ENCODE measurements around the gene GCLC.

The GCLC gene

GRCh38 chr6:53458105-53458866 lies 86.6 kb downstream of the GCLC start:
- peak overlapping the region; percentile 60 for H3K4me3 Mint-ChIP-seq
- ATAC-seq (ENCODE audit: low read depth): peak; percentile 36

GRCh38 chr6:53456809-53457208 lies 88.1 kb downstream of the GCLC start:
- peaks cover 2% of the 10 kb centered on the region for H3K9me3 Mint-ChIP-seq
- no peaks in the 10 kb centered on the region for H3K27me3 Mint-ChIP-seq
- DNase-seq (ENCODE audit: low spot score in 2 of 2): no peak
- peaks cover 8% of the 10 kb centered on the region for H3K36me3 Mint-ChIP-seq
- peaks cover 26% of the 10 kb centered on the region for H3K4me1 Mint-ChIP-seq
- no peak overlapping the region for H3K4me3 Mint-ChIP-seq
- no peak for ATAC-seq (ENCODE audit: low read depth)
- H3K27ac Mint-ChIP-seq: peak overlapping the region; percentile 35

More at GRCh38 chr6:53458105-53458866, 86.6 kb downstream of the GCLC start:
- no peak for DNase-seq (ENCODE audit: low spot score in 2 of 2)
- Mint-ChIP-seq H3K36me3 (peaks cover 8% of the 10 kb centered on the region), H3K27me3 (no peaks in the 10 kb centered on the region), H3K27ac (peak overlapping the region; percentile 86), H3K9me3 (peaks cover 2% of the 10 kb centered on the region), H3K4me1 (peaks cover 37% of the 10 kb centered on the region)

- Mint-ChIP-seq H3K4me1 (peaks cover 26% of the 10 kb centered on the region), H3K36me3 (peaks cover 8% of the 10 kb centered on the region), H3K9me3 (peaks cover 5% of the 10 kb centered on the region), H3K4me3 (no peak overlapping the region), H3K27me3 (no peaks in the 10 kb centered on the region), H3K27ac (no peak overlapping the region)
- DNase-seq (ENCODE audit: low spot score in 2 of 2) (no peak), ATAC-seq (ENCODE audit: low read depth) (no peak)
These were observed 89.2 kb downstream of the GCLC start for GRCh38 chr6:53455678-53456077.

GRCh38 chr6:53451165-53451564 lies 93.7 kb downstream of the GCLC start:
- peaks cover 7% of the 10 kb centered on the region for H3K9me3 Mint-ChIP-seq
- H3K4me1 Mint-ChIP-seq: peaks cover 4% of the 10 kb centered on the region
- H3K4me3 Mint-ChIP-seq: no peak overlapping the region
- peaks cover 7% of the 10 kb centered on the region for H3K36me3 Mint-ChIP-seq
- DNase-seq (ENCODE audit: low spot score in 2 of 2) (no peak), ATAC-seq (ENCODE audit: low read depth) (no peak)
- H3K27ac Mint-ChIP-seq: no peak overlapping the region
- no peaks in the 10 kb centered on the region for H3K27me3 Mint-ChIP-seq

GRCh38 chr6:53447865-53448264 lies 97.0 kb downstream of the GCLC start:
- no peak overlapping the region for H3K4me3 Mint-ChIP-seq
- H3K4me1 Mint-ChIP-seq: peaks cover 8% of the 10 kb centered on the region
- H3K36me3 Mint-ChIP-seq: peaks cover 2% of the 10 kb centered on the region
- H3K27me3 Mint-ChIP-seq: no peaks in the 10 kb centered on the region
- peaks cover 5% of the 10 kb centered on the region for H3K9me3 Mint-ChIP-seq
- ATAC-seq (ENCODE audit: low read depth) (no peak), DNase-seq (ENCODE audit: low spot score in 2 of 2) (no peak)
- H3K27ac Mint-ChIP-seq: no peak overlapping the region
